ENCODE data around the gene PIK3CG.

DNA sequence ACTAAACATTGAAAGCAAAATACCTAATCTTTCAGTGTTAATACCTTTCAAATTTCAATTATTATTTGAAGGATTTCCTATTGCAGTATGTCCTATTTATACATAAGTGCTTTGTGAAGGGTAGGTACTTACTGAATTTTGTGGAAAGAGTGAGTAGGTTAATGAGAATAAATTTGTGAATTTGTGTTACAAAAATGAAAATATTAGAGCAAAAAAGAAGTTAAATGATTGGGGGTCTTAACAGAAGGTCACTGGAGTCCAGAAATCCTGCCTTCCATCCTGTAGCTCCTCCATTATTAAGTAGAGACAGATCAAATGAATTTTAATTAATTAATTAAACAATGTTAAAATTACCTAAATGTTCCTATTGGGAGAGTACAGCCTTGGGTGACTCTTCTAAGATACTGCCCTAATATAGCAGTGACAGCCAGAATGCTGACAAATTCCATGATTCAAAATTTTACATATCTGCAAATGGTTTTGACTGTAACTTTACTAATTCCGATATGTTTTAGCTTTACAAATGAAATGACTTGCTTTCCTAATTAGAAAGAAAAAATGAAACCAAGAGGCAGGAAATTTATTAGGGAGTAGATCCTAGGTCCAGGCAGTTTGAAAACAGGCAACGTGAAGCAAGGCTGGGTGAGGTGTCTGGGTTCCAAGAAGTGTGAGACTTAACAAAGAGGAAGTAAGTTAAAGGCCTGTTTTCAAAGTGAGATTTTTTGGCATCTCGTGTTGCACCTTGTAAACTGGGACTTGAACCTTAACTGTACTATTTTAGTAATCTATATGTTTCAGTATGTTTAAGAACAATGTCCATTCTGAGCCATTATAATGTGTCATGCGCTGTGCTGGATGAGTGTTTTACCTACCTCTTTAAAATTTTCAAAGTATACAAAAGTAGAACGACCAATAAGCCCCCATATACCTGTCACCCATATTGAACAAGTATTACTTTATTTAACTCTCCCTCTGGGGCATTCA is 1.5 kb downstream of the PIK3CG start:
- no peak for TF ChIP-seq YY1 (IDR thresholded peaks at IDR 0.05; ENCODE audit: insufficient read depth, insufficient read length)
- no peak for TF ChIP-seq ZNF274 (IDR thresholded peaks at IDR 0.05; ENCODE audit: low read depth, low read length)

Data from NT2/D1 (cell line).